Heart right ventricle (tissue), 16 donors: ENCODE measurements around the gene BTBD2. TPM values are rescaled to one million over a fixed set of nuclear protein-coding genes. Genes with fewer than 3 reads are reported as not detected.
A peak's percentile ranks its signal among the peaks of the same experiment; 100 is the strongest.

Source experiments
- ATAC-seq, 8 donors: fragments of 200-7000 bp; cut with Tn5 transposase; one replicate each; pipeline ENCODE4 v1.9.1; 2020; ENCODE audit warnings: mild to moderate bottlenecking in 8 of 8, moderate library complexity in 8 of 8, moderate number of reproducible peaks in 1 of 8
- DNase-seq, 2 donors: peaks; one replicate each; pipeline ENCODE4 v3.0.0-alpha.2; 2020
- H3K27ac ChIP-seq, 10 donors: fragments of 200-600 bp; sonication (generic) in 2 of 10; one replicate each; pipeline versions ENCODE4 v1.5.0 to v1.8.0; 2020 to 2022; ENCODE audit warnings: mild to moderate bottlenecking in 3 of 10
- H3K27me3 ChIP-seq, 7 donors: fragments of 200-600 bp; one replicate each; pipeline ENCODE4 v1.8.0; 2021 to 2022; ENCODE audit warnings: mild to moderate bottlenecking in 2 of 7
- H3K36me3 ChIP-seq, 9 donors: fragments of 200-600 bp; sonication (generic) in 1 of 9; one replicate each; pipeline versions ENCODE4 v1.5.0 to v1.8.0; 2020 to 2022; ENCODE audit warnings: mild to moderate bottlenecking in 2 of 9
- H3K4me1 ChIP-seq, 9 donors: fragments of 200-600 bp; sonication (generic) in 1 of 9; one replicate each; pipeline versions ENCODE4 v1.5.0 to v1.8.0; 2020 to 2022; ENCODE audit warnings: mild to moderate bottlenecking in 4 of 9
- H3K4me3 ChIP-seq, 10 donors: fragments of 200-600 bp; sonication (generic) in 2 of 10; one replicate each; pipeline versions ENCODE4 v1.5.0 to v1.8.0; 2020 to 2022; ENCODE audit warnings: mild to moderate bottlenecking in 7 of 10, moderate library complexity in 2 of 10
- H3K9me3 ChIP-seq, 11 donors: fragments of 200-600 bp in 10 of 11; sonication (generic) in 2 of 11; one replicate each; pipeline versions ENCODE4 v1.5.0 to v1.8.0; 2013 to 2022; ENCODE audit warnings: mild to moderate bottlenecking in 2 of 11, control low read depth in 1 of 11, moderate library complexity in 1 of 11
- CTCF ChIP-seq, 9 donors: fragments of 200-600 bp; sonication (generic) in 2 of 9; IDR thresholded peaks; one replicate each; pipeline versions ENCODE4 v1.5.0 to v1.8.0; 2021 to 2022; ENCODE audit warnings: antibody characterized with exemption in 9 of 9, mild to moderate bottlenecking in 5 of 9, moderate library complexity in 1 of 9
- WGBS, 2 donors: extraction: QIAGEN DNeasy Blood & Tissue Kit; methylation state at CpG; one replicate each; pipeline ENCODE4 v1.1.7; 2013; ENCODE audit warnings: inconsistent platforms in 1 of 2; 5-methylcytosine and 5-hydroxymethylcytosine counted together
- intact Hi-C, 10 donors: fragments of 100-400 bp; cut with DNase I; formaldehyde crosslinking; loops; one replicate each; pipeline versions ENCODE4 v1.11.1 to v1.14.2; 2022
- polyA plus RNA-seq, 2 donors: library from polyadenylated mRNA; stranded (reverse); fragments of 200-250 nt; gene quantifications; one replicate each; pipeline ENCODE4 v1.2.3, GENCODE V29; 2013
- total RNA-seq, 10 donors: library from RNA; stranded (reverse); fragmentation: NEBNext Ultra II Directional in 3 of 10; extraction: Animal tissue kit (Norgen Biotek cat#: 25700) in 3 of 10; gene quantifications; one replicate each; pipeline versions ENCODE4 v1.2.1 to v1.2.4, GENCODE V29; 2021 to 2023
- donor health status: Arrhythmogenic right ventricular cardiomyopathy.
- donor health status: ischemic (EF 13 %, LVEDD 7.1; RV severe dilation, severe dysfunction).
- donor health status: healthy with polysubstance abuse.
- donor health status: DM: no; HTN: yes; CAD: no.
- donor health status: DM: no; HTN: no; CAD: no.
- donor health status: ischemic (EF 25% LVEDD 6.9; RV normal size, moderate dysfunction).
- donor health status: ischemic (EF 25% LVEDD 5.7; RV mildly dilated, moderate dysfunction).
- donor health status: healthy.
- donor health status: DM: yes; HTN: yes; CAD: no.
- donor health status: Ischemic cardiomyopathy.
- donor health status: ischemic (EF 35%, LVEDD 5.7; RV mildly dilated, moderate dysfunction).
- donor health status: nonischemic (EF 11% LVEDD 7.7; RV severe dilation, severe dysfunction).
- donor health status: DM: yes; HTN: yes; CAD: no.
- donor health status: PGD.
- donor health status: ischemic (EF 29% LVEDD 5.4; RV normal size, mild dysfunction).
- donor health status: nonischemic (EF 23%, LVEDD 6.1; RV moderate dilation, normal function).

Gene BTBD2
- total and polyA plus RNA-seq, 12 donors = 42.8 to 70.4 (median 55.8) TPM

- no peak overlapping the region for H3K4me3 ChIP-seq
- peaks cover 36 to 85% (median 71%) of the 10 kb centered on the region in 9 donors for H3K4me1 ChIP-seq
- intact Hi-C loops = no loop called here
- no peak for DNase-seq
- no peaks in the 10 kb centered on the region for H3K27me3 ChIP-seq
- no peak for TF ChIP-seq CTCF (IDR thresholded peaks at IDR 0.05)
- peak overlapping the region in 9 of 10 donors; percentile 35 to 100 (median 99) for H3K27ac ChIP-seq
- no peaks in the 10 kb centered on the region for H3K36me3 ChIP-seq
- H3K9me3 ChIP-seq = no peaks in the 10 kb centered on the region
- no peak for ATAC-seq
- WGBS, 2 donors = 85 to 87% methylated on average over 23 of the region's 23 CpGs
These were observed 42.3 kb upstream of the BTBD2 start for GRCh38 chr19:2057484-2058469.

- Histone ChIP-seq H3K27ac (peak overlapping the region in 9 of 10 donors; percentile 35 to 100 (median 95)), H3K27me3 (no peaks in the 10 kb centered on the region), H3K4me3 (no peak overlapping the region), H3K36me3 (no peaks in the 10 kb centered on the region), H3K4me1 (peaks cover 35 to 84% (median 67%) of the 10 kb centered on the region in 9 donors), H3K9me3 (no peaks in the 10 kb centered on the region)
- WGBS, 2 donors = 48 to 56% methylated on average over 5 of the region's 5 CpGs
- DNase-seq (no peak), ATAC-seq (no peak)
- TF ChIP-seq CTCF (IDR thresholded peaks at IDR 0.05) = no peak
- intact Hi-C loops = no loop called here
These were observed 41.3 kb upstream of the BTBD2 start for GRCh38 chr19:2056837-2057192.

- H3K27me3 ChIP-seq = no peaks in the 10 kb centered on the region
- TF ChIP-seq CTCF (IDR thresholded peaks at IDR 0.05) = no peak
- peak; percentile 56 to 78 for DNase-seq
- intact Hi-C loops = no loop called here
- 36 to 41% methylated on average over 22 of the region's 22 CpGs for WGBS, 2 donors
- peak overlapping the region; percentile 87 to 100 (median 94) for H3K27ac ChIP-seq
- H3K4me3 ChIP-seq = peak overlapping the region in 9 of 10 donors; percentile 12 to 54 (median 39)
- peaks cover 40 to 88% (median 72%) of the 10 kb centered on the region in 9 donors for H3K4me1 ChIP-seq
- H3K36me3 ChIP-seq = no peaks in the 10 kb centered on the region
- ATAC-seq = peak in 7 of 8 donors; percentile 12 to 31 (median 25)
- no peaks in the 10 kb centered on the region for H3K9me3 ChIP-seq
These were observed 40.7 kb upstream of the BTBD2 start for GRCh38 chr19:2055931-2056836.

GRCh38 chr19:2054763-2055162, 39.2 kb upstream of the BTBD2 start:
- Histone ChIP-seq H3K27me3 (no peaks in the 10 kb centered on the region), H3K36me3 (no peaks in the 10 kb centered on the region), H3K4me1 (peaks cover 30 to 78% (median 64%) of the 10 kb centered on the region in 9 donors), H3K4me3 (no peak overlapping the region), H3K9me3 (no peaks in the 10 kb centered on the region), H3K27ac (peak overlapping the region; percentile 46 to 100 (median 90))
- 75 to 80% methylated on average over 8 of the region's 8 CpGs for WGBS, 2 donors
- ATAC-seq = no peak
- DNase-seq = no peak
- intact Hi-C loops = loop anchor here in 1 of 10 donors (5.0 kb wide), 1 partner anchor 37 kb away; the partner anchor contains the start of gene BTBD2
- TF ChIP-seq CTCF (IDR thresholded peaks at IDR 0.05) = no peak
